Ectodermal cell (in vitro differentiated cells): ENCODE measurements around the gene PDE1A.

Source experiments
- H3K27ac ChIP-seq: 2 replicates; pipeline ENCODE4 v1.7.0; 2013; ENCODE audit warnings: mild to moderate bottlenecking, low read depth, low read length; ENCODE audit not compliant: insufficient read depth, poor library complexity, severe bottlenecking
- H3K27me3 ChIP-seq: 2 replicates; pipeline ENCODE4 v1.7.0; 2013; ENCODE audit warnings: mild to moderate bottlenecking, low read length; ENCODE audit not compliant: insufficient read depth, control insufficient read depth, poor library complexity, severe bottlenecking
- H3K36me3 ChIP-seq: one replicate; pipeline ENCODE4 v1.7.0; 2013; ENCODE audit warnings: low read length; ENCODE audit not compliant: control insufficient read depth, insufficient read depth
- H3K4me1 ChIP-seq: one replicate; pipeline ENCODE4 v1.7.0; 2013; ENCODE audit warnings: low read length; ENCODE audit not compliant: control insufficient read depth, insufficient read depth
- H3K4me3 ChIP-seq: 2 replicates; pipeline ENCODE4 v1.7.0; 2013; ENCODE audit warnings: low read depth, low read length, control low read depth; ENCODE audit not compliant: insufficient read depth
- H3K9me3 ChIP-seq: 2 replicates; pipeline ENCODE4 v1.7.0; 2013; ENCODE audit warnings: mild to moderate bottlenecking, low read length, moderate library complexity; ENCODE audit not compliant: control insufficient read depth
- WGBS, 2 experiments: methylation state at CpG; one replicate each; pipeline ENCODE4 v1.1.7; 2013; ENCODE audit warnings: missing lambda C conversion rate in 2 of 2; 5-methylcytosine and 5-hydroxymethylcytosine counted together

PDE1A gene

GRCh38 chr2:182444806-182445205 lies 18.0 kb upstream of the PDE1A start:
- Histone ChIP-seq H3K36me3 (no peaks in the 10 kb centered on the region), H3K4me1 (no peaks in the 10 kb centered on the region), H3K27ac (no peak overlapping the region), H3K9me3 (no peaks in the 10 kb centered on the region), H3K4me3 (no peak overlapping the region), H3K27me3 (no peaks in the 10 kb centered on the region)
- 91 to 92% methylated on average over 1 to 2 of the region's 2 CpGs for WGBS, 2 experiments

- no peaks in the 10 kb centered on the region for H3K4me1 ChIP-seq
- H3K27ac ChIP-seq, result no peak overlapping the region
- no peaks in the 10 kb centered on the region for H3K27me3 ChIP-seq
- no peaks in the 10 kb centered on the region for H3K36me3 ChIP-seq
- no peak overlapping the region for H3K4me3 ChIP-seq
- H3K9me3 ChIP-seq, result no peaks in the 10 kb centered on the region
Observed at GRCh38 chr2:182444170-182444569, 17.3 kb upstream of the PDE1A start.

- H3K9me3 ChIP-seq, result no peaks in the 10 kb centered on the region
- H3K4me1 ChIP-seq, result no peaks in the 10 kb centered on the region
- no peak overlapping the region for H3K27ac ChIP-seq
- no peaks in the 10 kb centered on the region for H3K27me3 ChIP-seq
- no peak overlapping the region for H3K4me3 ChIP-seq
- 94 to 100% methylated on average over 1 of the region's 1 CpG for WGBS, 2 experiments
- no peaks in the 10 kb centered on the region for H3K36me3 ChIP-seq
Observed at GRCh38 chr2:182436252-182436651, 9.4 kb upstream of the PDE1A start.

- no peaks in the 10 kb centered on the region for H3K27me3 ChIP-seq
- no peaks in the 10 kb centered on the region for H3K4me1 ChIP-seq
- H3K36me3 ChIP-seq, result no peaks in the 10 kb centered on the region
- no peaks in the 10 kb centered on the region for H3K9me3 ChIP-seq
- no peak overlapping the region for H3K27ac ChIP-seq
- 83% methylated on average over 1 of the region's 1 CpG; no CpG with 5 or more reads in 1 of the 2 experiments for WGBS, 2 experiments
- no peak overlapping the region for H3K4me3 ChIP-seq
Observed at GRCh38 chr2:182435754-182436153, 8.9 kb upstream of the PDE1A start.

GRCh38 chr2:182432051-182432450 lies 5.2 kb upstream of the PDE1A start:
- Histone ChIP-seq H3K4me3 (no peak overlapping the region), H3K4me1 (no peaks in the 10 kb centered on the region), H3K27me3 (no peaks in the 10 kb centered on the region), H3K27ac (no peak overlapping the region), H3K9me3 (no peaks in the 10 kb centered on the region), H3K36me3 (no peaks in the 10 kb centered on the region)
- WGBS, 2 experiments, result 88 to 91% methylated on average over 1 of the region's 1 CpG

- H3K36me3 ChIP-seq, result no peaks in the 10 kb centered on the region
- H3K27ac ChIP-seq, result no peak overlapping the region
- WGBS, 2 experiments, result no CpG with 5 or more reads among the region's 1 CpG
- H3K9me3 ChIP-seq, result no peaks in the 10 kb centered on the region
- no peak overlapping the region for H3K4me3 ChIP-seq
- H3K4me1 ChIP-seq, result no peaks in the 10 kb centered on the region
- no peaks in the 10 kb centered on the region for H3K27me3 ChIP-seq
Observed at GRCh38 chr2:182428476-182428875, 1.6 kb upstream of the PDE1A start.

GRCh38 chr2:182426082-182426917 lies 536 bp downstream of the PDE1A start:
- WGBS, 2 experiments, result 87 to 89% methylated on average over 8 of the region's 8 CpGs
- Histone ChIP-seq H3K9me3 (no peaks in the 10 kb centered on the region), H3K36me3 (no peaks in the 10 kb centered on the region), H3K27me3 (no peaks in the 10 kb centered on the region), H3K27ac (no peak overlapping the region), H3K4me1 (no peaks in the 10 kb centered on the region), H3K4me3 (no peak overlapping the region)

GRCh38 chr2:182422864-182423263 lies 4.0 kb downstream of the PDE1A start:
- Histone ChIP-seq H3K27me3 (no peaks in the 10 kb centered on the region), H3K9me3 (no peaks in the 10 kb centered on the region), H3K36me3 (no peaks in the 10 kb centered on the region), H3K4me3 (no peak overlapping the region), H3K27ac (no peak overlapping the region), H3K4me1 (no peaks in the 10 kb centered on the region)
- WGBS, 2 experiments, result 96 to 100% methylated on average over 2 of the region's 3 CpGs

- Histone ChIP-seq H3K36me3 (no peaks in the 10 kb centered on the region), H3K4me3 (no peak overlapping the region), H3K27me3 (no peaks in the 10 kb centered on the region), H3K4me1 (no peaks in the 10 kb centered on the region), H3K9me3 (no peaks in the 10 kb centered on the region), H3K27ac (no peak overlapping the region)
- WGBS, 2 experiments, result 90 to 92% methylated on average over 5 of the region's 5 CpGs
Observed at GRCh38 chr2:182420669-182421068, 6.2 kb downstream of the PDE1A start.

GRCh38 chr2:182416861-182417260 lies 10.0 kb downstream of the PDE1A start:
- Histone ChIP-seq H3K4me3 (no peak overlapping the region), H3K27me3 (no peaks in the 10 kb centered on the region), H3K36me3 (no peaks in the 10 kb centered on the region), H3K4me1 (no peaks in the 10 kb centered on the region), H3K27ac (no peak overlapping the region), H3K9me3 (no peaks in the 10 kb centered on the region)
- WGBS, 2 experiments, result 93 to 95% methylated on average over 5 of the region's 5 CpGs
